T-helper 2 cell treated with Interferon-gamma antibody and Interleukin-4, amounts not matched to agents 5 μg/mL and 100 μg/mL, for 36 hours (primary cell): ENCODE results near the gene SNRNP200.
A peak's percentile ranks its signal among the peaks of the same experiment; 100 is the strongest.
"Not testable (repeated sequence)": the region's sequence is repeated elsewhere in the genome, so short reads cannot be mapped to it uniquely, and the experiment has no call there.

Experiments
- DNase-seq: peaks from one replicate; pipeline ENCODE4 v3.0.0; 2021; ENCODE audit warnings: low spot score
- H3K27ac Mint-ChIP-seq: one replicate; pipeline ENCODE4 v1.8.0; 2021; ENCODE audit warnings: mild to moderate bottlenecking, mixed read lengths
- H3K27me3 Mint-ChIP-seq: one replicate; pipeline ENCODE4 v1.8.0; 2021; ENCODE audit warnings: low read depth, mixed read lengths
- H3K36me3 Mint-ChIP-seq: one replicate; pipeline ENCODE4 v1.8.0; 2021; ENCODE audit warnings: low read depth, mixed read lengths
- H3K4me1 Mint-ChIP-seq: one replicate; pipeline ENCODE4 v1.8.0; 2021; ENCODE audit warnings: low read depth, mixed read lengths
- H3K4me3 Mint-ChIP-seq: one replicate; pipeline ENCODE4 v1.8.0; 2022; ENCODE audit warnings: mild to moderate bottlenecking, moderate library complexity, mixed read lengths
- H3K9me3 Mint-ChIP-seq: one replicate; pipeline ENCODE4 v1.8.0; 2021; ENCODE audit warnings: mixed read lengths

Gene SNRNP200

GRCh38 chr2:96260387-96261260 lies 44.7 kb downstream of the SNRNP200 start:
- peaks cover 36% of the 10 kb centered on the region for H3K36me3 Mint-ChIP-seq
- H3K27ac Mint-ChIP-seq = peak overlapping the region; percentile 75
- no peaks in the 10 kb centered on the region for H3K9me3 Mint-ChIP-seq
- H3K4me1 Mint-ChIP-seq = peaks cover 40% of the 10 kb centered on the region
- peak; percentile 22 for DNase-seq
- H3K27me3 Mint-ChIP-seq = no peaks in the 10 kb centered on the region
- peak overlapping the region; percentile 15 for H3K4me3 Mint-ChIP-seq

- no peak for DNase-seq
Observed at GRCh38 chr2:96259497-96259921, 45.8 kb downstream of the SNRNP200 start.

GRCh38 chr2:96258166-96259022 lies 47.0 kb downstream of the SNRNP200 start:
- peak overlapping the region; percentile 15 for H3K27ac Mint-ChIP-seq
- peaks cover 39% of the 10 kb centered on the region for H3K36me3 Mint-ChIP-seq
- H3K9me3 Mint-ChIP-seq = no peaks in the 10 kb centered on the region
- peaks cover 26% of the 10 kb centered on the region for H3K4me1 Mint-ChIP-seq
- no peak for DNase-seq
- H3K4me3 Mint-ChIP-seq = no peak overlapping the region
- H3K27me3 Mint-ChIP-seq = no peaks in the 10 kb centered on the region

More at GRCh38 chr2:96259497-96259921, 45.8 kb downstream of the SNRNP200 start:
- Mint-ChIP-seq H3K36me3 (peaks cover 36% of the 10 kb centered on the region), H3K4me3 (no peak overlapping the region), H3K27me3 (no peaks in the 10 kb centered on the region), H3K4me1 (peaks cover 36% of the 10 kb centered on the region), H3K27ac (no peak overlapping the region), H3K9me3 (no peaks in the 10 kb centered on the region)

- Mint-ChIP-seq H3K4me1 (peaks cover 25% of the 10 kb centered on the region), H3K27ac (peak overlapping the region; percentile 15), H3K36me3 (peaks cover 39% of the 10 kb centered on the region)
- not testable (repeated sequence) for H3K27me3 Mint-ChIP-seq, H3K9me3 Mint-ChIP-seq, H3K4me3 Mint-ChIP-seq, DNase-seq
Observed at GRCh38 chr2:96257744-96258143, 47.6 kb downstream of the SNRNP200 start.

GRCh38 chr2:96256611-96257113 lies 48.7 kb downstream of the SNRNP200 start:
- H3K4me1 Mint-ChIP-seq = peaks cover 25% of the 10 kb centered on the region
- no peaks in the 10 kb centered on the region for H3K9me3 Mint-ChIP-seq
- H3K27ac Mint-ChIP-seq = peak overlapping the region; percentile 33
- H3K4me3 Mint-ChIP-seq = peak overlapping the region; percentile 21
- H3K27me3 Mint-ChIP-seq = no peaks in the 10 kb centered on the region
- DNase-seq = no peak
- H3K36me3 Mint-ChIP-seq = peaks cover 44% of the 10 kb centered on the region

GRCh38 chr2:96254571-96254970 lies 50.8 kb downstream of the SNRNP200 start:
- H3K4me3 Mint-ChIP-seq = no peak overlapping the region
- DNase-seq = no peak
- H3K27ac Mint-ChIP-seq = no peak overlapping the region
- H3K9me3 Mint-ChIP-seq = no peaks in the 10 kb centered on the region
- peaks cover 20% of the 10 kb centered on the region for H3K4me1 Mint-ChIP-seq
- no peaks in the 10 kb centered on the region for H3K27me3 Mint-ChIP-seq
- peaks cover 49% of the 10 kb centered on the region for H3K36me3 Mint-ChIP-seq

GRCh38 chr2:96253006-96253405 lies 52.3 kb downstream of the SNRNP200 start:
- Mint-ChIP-seq H3K27ac (no peak overlapping the region), H3K9me3 (no peaks in the 10 kb centered on the region), H3K36me3 (peaks cover 48% of the 10 kb centered on the region), H3K4me1 (peaks cover 18% of the 10 kb centered on the region), H3K27me3 (no peaks in the 10 kb centered on the region), H3K4me3 (no peak overlapping the region)
- DNase-seq = no peak

GRCh38 chr2:96252526-96252925 lies 52.8 kb downstream of the SNRNP200 start:
- H3K27ac Mint-ChIP-seq = no peak overlapping the region
- H3K9me3 Mint-ChIP-seq = no peaks in the 10 kb centered on the region
- H3K36me3 Mint-ChIP-seq = peaks cover 44% of the 10 kb centered on the region
- no peak for DNase-seq
- H3K4me1 Mint-ChIP-seq = peaks cover 18% of the 10 kb centered on the region
- H3K4me3 Mint-ChIP-seq = no peak overlapping the region
- no peaks in the 10 kb centered on the region for H3K27me3 Mint-ChIP-seq

GRCh38 chr2:96251721-96252292 lies 53.5 kb downstream of the SNRNP200 start:
- peak overlapping the region; percentile 9 for H3K27ac Mint-ChIP-seq
- DNase-seq = no peak
- peaks cover 48% of the 10 kb centered on the region for H3K36me3 Mint-ChIP-seq
- H3K4me3 Mint-ChIP-seq = no peak overlapping the region
- H3K27me3 Mint-ChIP-seq = no peaks in the 10 kb centered on the region
- H3K9me3 Mint-ChIP-seq = no peaks in the 10 kb centered on the region
- H3K4me1 Mint-ChIP-seq = peaks cover 19% of the 10 kb centered on the region

- Mint-ChIP-seq H3K36me3 (peaks cover 57% of the 10 kb centered on the region), H3K4me3 (no peak overlapping the region), H3K27ac (peak overlapping the region; percentile 62), H3K27me3 (no peaks in the 10 kb centered on the region), H3K9me3 (peaks cover 7% of the 10 kb centered on the region), H3K4me1 (peaks cover 32% of the 10 kb centered on the region)
- no peak for DNase-seq
Observed at GRCh38 chr2:96250188-96250587, 55.2 kb downstream of the SNRNP200 start.

- H3K27ac Mint-ChIP-seq = no peak overlapping the region
- H3K9me3 Mint-ChIP-seq = peaks cover 7% of the 10 kb centered on the region
- DNase-seq = no peak
- H3K4me1 Mint-ChIP-seq = peaks cover 35% of the 10 kb centered on the region
- H3K36me3 Mint-ChIP-seq = peaks cover 60% of the 10 kb centered on the region
- H3K4me3 Mint-ChIP-seq = no peak overlapping the region
- no peaks in the 10 kb centered on the region for H3K27me3 Mint-ChIP-seq
Observed at GRCh38 chr2:96249654-96250053, 55.7 kb downstream of the SNRNP200 start.

- peaks cover 56% of the 10 kb centered on the region for H3K36me3 Mint-ChIP-seq
- H3K4me3 Mint-ChIP-seq = no peak overlapping the region
- peaks cover 36% of the 10 kb centered on the region for H3K4me1 Mint-ChIP-seq
- H3K27ac Mint-ChIP-seq = no peak overlapping the region
- peaks cover 7% of the 10 kb centered on the region for H3K9me3 Mint-ChIP-seq
- no peak for DNase-seq
- no peaks in the 10 kb centered on the region for H3K27me3 Mint-ChIP-seq
Observed at GRCh38 chr2:96248624-96249023, 56.7 kb downstream of the SNRNP200 start.

GRCh38 chr2:96247896-96248295 lies 57.5 kb downstream of the SNRNP200 start:
- peaks cover 7% of the 10 kb centered on the region for H3K9me3 Mint-ChIP-seq
- peaks cover 40% of the 10 kb centered on the region for H3K4me1 Mint-ChIP-seq
- no peak for DNase-seq
- no peak overlapping the region for H3K4me3 Mint-ChIP-seq
- no peaks in the 10 kb centered on the region for H3K27me3 Mint-ChIP-seq
- H3K36me3 Mint-ChIP-seq = peaks cover 55% of the 10 kb centered on the region
- H3K27ac Mint-ChIP-seq = peak overlapping the region; percentile 27
